Colonic mucosa (tissue), 4 donors: Measurements from ENCODE around the gene TUBB3. TPM values are rescaled to one million over a fixed set of nuclear protein-coding genes. Genes with fewer than 3 reads are reported as not detected.
"Not testable (repeated sequence)": the region's sequence is repeated elsewhere in the genome, so short reads cannot be mapped to it uniquely, and the experiment has no call there.

Source experiments
- DNase-seq: peaks from one replicate; pipeline ENCODE4 v3.0.0-alpha.2; 2020
- H3K27ac ChIP-seq: fragments of 200-600 bp; one replicate; pipeline ENCODE4 v1.8.0; 2021
- H3K27me3 ChIP-seq: fragments of 200-600 bp; one replicate; pipeline ENCODE4 v1.8.0; 2021
- H3K36me3 ChIP-seq: fragments of 200-600 bp; one replicate; pipeline ENCODE4 v1.8.0; 2021
- H3K4me1 ChIP-seq: fragments of 200-600 bp; one replicate; pipeline ENCODE4 v1.8.0; 2021; ENCODE audit warnings: mild to moderate bottlenecking
- H3K4me3 ChIP-seq: fragments of 200-600 bp; one replicate; pipeline ENCODE4 v1.8.0; 2021
- H3K9ac ChIP-seq, 2 donors: one replicate each; pipeline ENCODE4 v1.7.0; 2013; ENCODE audit warnings: control low read depth in 2 of 2, low read depth in 2 of 2, low read length in 2 of 2
- H3K9me3 ChIP-seq: fragments of 200-600 bp; one replicate; pipeline ENCODE4 v1.8.0; 2021
- intact Hi-C: fragments of 100-400 bp; cut with DNase I; formaldehyde crosslinking; loops from one replicate; pipeline ENCODE4 v1.14.1; 2022
- total RNA-seq, 2 donors: library from RNA; stranded (reverse); fragmentation: NEBNext Ultra II Directional in 1 of 2; extraction: Animal tissue kit (Norgen Biotek cat#: 25700) in 1 of 2; gene quantifications; one replicate each; pipeline ENCODE4 v1.2.1, GENCODE V29; 2021
- TF ChIP-seq, protein P1 (sequence below): fragments of 200-600 bp; IDR thresholded peaks from one replicate; pipeline ENCODE4 v1.8.0; 2022; ENCODE audit warnings: antibody characterized with exemption, mild to moderate bottlenecking
- donor health status: healthy.
- donor health status: DM: no; HTN: no; CAD: no.
- donor health status: DM: no; HTN: no; CAD: no.

Gene TUBB3
- 1 to 10 TPM; 3.2 to 8.0 TPM for total RNA-seq

DNA sequence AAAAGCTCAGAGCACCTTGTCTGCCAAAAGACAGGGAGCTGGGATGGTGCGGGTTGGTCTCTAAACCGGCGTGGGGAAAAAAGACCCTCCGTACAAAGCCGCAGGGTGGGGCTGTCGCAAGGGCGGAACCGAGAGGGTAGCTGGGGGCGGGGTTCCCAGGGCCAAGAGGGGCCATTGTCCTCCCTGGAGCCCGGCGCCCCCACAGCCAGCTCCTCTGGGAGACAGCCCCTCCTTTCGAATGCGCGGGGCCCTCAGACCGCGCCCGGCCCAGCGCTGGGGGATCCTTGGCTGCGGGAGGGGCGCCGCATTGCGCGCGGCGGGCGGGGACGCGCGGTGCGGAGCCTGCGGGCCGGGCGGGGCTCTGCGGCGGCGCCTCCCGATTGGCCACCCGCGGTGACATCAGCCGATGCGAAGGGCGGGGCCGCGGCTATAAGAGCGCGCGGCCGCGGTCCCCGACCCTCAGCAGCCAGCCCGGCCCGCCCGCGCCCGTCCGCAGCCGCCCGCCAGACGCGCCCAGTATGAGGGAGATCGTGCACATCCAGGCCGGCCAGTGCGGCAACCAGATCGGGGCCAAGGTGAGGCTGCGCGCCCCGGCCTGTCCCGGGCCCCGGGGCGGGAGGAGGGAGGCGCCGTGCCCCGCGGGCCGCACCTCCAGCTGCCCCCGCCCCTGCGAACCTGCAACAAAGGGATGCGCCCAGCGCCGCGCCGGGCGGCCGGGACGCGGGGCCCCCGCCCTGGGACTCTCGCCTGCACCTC is at the start of gene TUBB3:
Gene TUBB3 (plus strand): TSS at position 459 of the 756 bp plus-strand sequence. CDS start 60 bp downstream, at position 519.
- Histone ChIP-seq H3K9ac (peak within 1 kb of the TSS; percentile 58 to 72), H3K4me1 (peaks cover 22% of the 10 kb centered on the region), H3K4me3 (peak within 1 kb of the TSS; percentile 50), H3K9me3 (no peaks in the 10 kb centered on the region), H3K27ac (peak within 1 kb of the TSS; percentile 85), H3K27me3 (peaks cover 33% of the 10 kb centered on the region), H3K36me3 (no peaks in the 10 kb centered on the region)
- TF ChIP-seq, protein P1, sequence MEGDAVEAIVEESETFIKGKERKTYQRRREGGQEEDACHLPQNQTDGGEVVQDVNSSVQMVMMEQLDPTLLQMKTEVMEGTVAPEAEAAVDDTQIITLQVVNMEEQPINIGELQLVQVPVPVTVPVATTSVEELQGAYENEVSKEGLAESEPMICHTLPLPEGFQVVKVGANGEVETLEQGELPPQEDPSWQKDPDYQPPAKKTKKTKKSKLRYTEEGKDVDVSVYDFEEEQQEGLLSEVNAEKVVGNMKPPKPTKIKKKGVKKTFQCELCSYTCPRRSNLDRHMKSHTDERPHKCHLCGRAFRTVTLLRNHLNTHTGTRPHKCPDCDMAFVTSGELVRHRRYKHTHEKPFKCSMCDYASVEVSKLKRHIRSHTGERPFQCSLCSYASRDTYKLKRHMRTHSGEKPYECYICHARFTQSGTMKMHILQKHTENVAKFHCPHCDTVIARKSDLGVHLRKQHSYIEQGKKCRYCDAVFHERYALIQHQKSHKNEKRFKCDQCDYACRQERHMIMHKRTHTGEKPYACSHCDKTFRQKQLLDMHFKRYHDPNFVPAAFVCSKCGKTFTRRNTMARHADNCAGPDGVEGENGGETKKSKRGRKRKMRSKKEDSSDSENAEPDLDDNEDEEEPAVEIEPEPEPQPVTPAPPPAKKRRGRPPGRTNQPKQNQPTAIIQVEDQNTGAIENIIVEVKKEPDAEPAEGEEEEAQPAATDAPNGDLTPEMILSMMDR, result no peak
- peak; percentile 63 for DNase-seq
- intact Hi-C loops, result no loop called here

GRCh38 chr16:89873972-89874689 is 49.0 kb upstream of the TUBB3 start:
- intact Hi-C loops, result no loop called here
- peak; percentile 97 for DNase-seq
- peak overlapping the region; percentile 81 to 99 for H3K9ac ChIP-seq
- H3K27ac ChIP-seq, result peak overlapping the region; percentile 97
- peak overlapping the region; percentile 66 for H3K4me3 ChIP-seq
- H3K4me1 ChIP-seq, result no peaks in the 10 kb centered on the region
- no peaks in the 10 kb centered on the region for H3K9me3 ChIP-seq
- TF ChIP-seq, protein P1, result no peak
- H3K36me3 ChIP-seq, result no peaks in the 10 kb centered on the region
- H3K27me3 ChIP-seq, result no peaks in the 10 kb centered on the region

DNA sequence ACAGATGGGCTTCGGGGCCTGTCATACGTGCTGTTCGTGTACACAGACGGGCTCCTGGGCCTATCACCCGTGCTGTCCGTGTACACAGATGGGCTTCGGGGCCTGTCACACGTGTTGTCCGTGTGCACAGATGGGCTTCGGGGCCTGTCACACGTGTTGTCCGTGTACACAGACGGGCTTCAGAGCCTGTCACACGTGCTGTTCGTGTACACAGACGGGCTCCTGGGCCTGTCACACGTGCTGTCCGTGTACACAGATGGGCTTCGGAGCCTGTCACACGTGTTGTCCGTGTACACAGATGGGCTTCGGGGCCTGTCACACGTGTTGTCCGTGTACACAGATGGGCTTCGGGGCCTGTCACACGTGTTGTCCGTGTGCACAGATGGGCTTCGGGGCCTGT is 44.0 kb upstream of the TUBB3 start:
- H3K4me3 ChIP-seq, H3K4me1 ChIP-seq, H3K9ac ChIP-seq, H3K27ac ChIP-seq, H3K9me3 ChIP-seq, DNase-seq, H3K27me3 ChIP-seq, intact Hi-C loops: not testable (repeated sequence)
- peaks cover 12% of the 10 kb centered on the region for H3K36me3 ChIP-seq

- no peak overlapping the region for H3K9ac ChIP-seq
- no peak overlapping the region for H3K4me3 ChIP-seq
- no peaks in the 10 kb centered on the region for H3K9me3 ChIP-seq
- TF ChIP-seq, protein P1, result no peak
- no peaks in the 10 kb centered on the region for H3K27me3 ChIP-seq
- intact Hi-C loops, result no loop called here
- no peak for DNase-seq
- no peak overlapping the region for H3K27ac ChIP-seq
- H3K36me3 ChIP-seq, result peaks cover 13% of the 10 kb centered on the region
- H3K4me1 ChIP-seq, result no peaks in the 10 kb centered on the region
Measured at GRCh38 chr16:89880477-89881367, 42.4 kb upstream of the TUBB3 start.

DNA sequence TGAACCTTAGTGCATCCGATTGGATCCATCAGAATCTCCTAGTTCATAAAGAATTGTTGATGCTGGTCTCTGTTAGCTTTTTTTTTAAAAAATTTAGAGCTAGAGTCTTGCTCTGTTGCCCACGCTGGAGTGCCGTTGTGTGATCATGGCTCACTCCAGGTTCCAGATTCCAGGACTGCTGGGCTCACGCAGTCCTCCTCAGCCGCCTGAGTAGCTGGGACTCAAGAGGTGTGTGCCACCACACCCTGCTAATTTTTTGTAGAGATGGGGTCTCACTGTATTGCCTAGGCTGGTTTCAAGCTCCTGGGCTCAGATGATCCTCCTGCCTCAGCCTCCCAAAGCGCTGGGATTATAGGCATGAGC is 41.8 kb upstream of the TUBB3 start:
- intact Hi-C loops, result no loop called here
- Histone ChIP-seq H3K9me3 (no peaks in the 10 kb centered on the region), H3K27ac (no peak overlapping the region), H3K4me3 (no peak overlapping the region), H3K9ac (no peak overlapping the region), H3K36me3 (peaks cover 13% of the 10 kb centered on the region), H3K27me3 (no peaks in the 10 kb centered on the region), H3K4me1 (no peaks in the 10 kb centered on the region)
- DNase-seq, result no peak
- TF ChIP-seq, protein P1, result no peak
